Nucleus accumbens (tissue), 56 donors: ENCODE measurements around the gene AQP12A.
A peak's percentile ranks its signal among the peaks of the same experiment; 100 is the strongest.
"Not testable (repeated sequence)": the region's sequence is repeated elsewhere in the genome, so short reads cannot be mapped to it uniquely, and the experiment has no call there.

Experiments
- DNase-seq, 56 donors: peaks; one replicate each; lab custom pipeline; 2025; lab: John Stamatoyannopoulos, UW

The AQP12A gene

DNA sequence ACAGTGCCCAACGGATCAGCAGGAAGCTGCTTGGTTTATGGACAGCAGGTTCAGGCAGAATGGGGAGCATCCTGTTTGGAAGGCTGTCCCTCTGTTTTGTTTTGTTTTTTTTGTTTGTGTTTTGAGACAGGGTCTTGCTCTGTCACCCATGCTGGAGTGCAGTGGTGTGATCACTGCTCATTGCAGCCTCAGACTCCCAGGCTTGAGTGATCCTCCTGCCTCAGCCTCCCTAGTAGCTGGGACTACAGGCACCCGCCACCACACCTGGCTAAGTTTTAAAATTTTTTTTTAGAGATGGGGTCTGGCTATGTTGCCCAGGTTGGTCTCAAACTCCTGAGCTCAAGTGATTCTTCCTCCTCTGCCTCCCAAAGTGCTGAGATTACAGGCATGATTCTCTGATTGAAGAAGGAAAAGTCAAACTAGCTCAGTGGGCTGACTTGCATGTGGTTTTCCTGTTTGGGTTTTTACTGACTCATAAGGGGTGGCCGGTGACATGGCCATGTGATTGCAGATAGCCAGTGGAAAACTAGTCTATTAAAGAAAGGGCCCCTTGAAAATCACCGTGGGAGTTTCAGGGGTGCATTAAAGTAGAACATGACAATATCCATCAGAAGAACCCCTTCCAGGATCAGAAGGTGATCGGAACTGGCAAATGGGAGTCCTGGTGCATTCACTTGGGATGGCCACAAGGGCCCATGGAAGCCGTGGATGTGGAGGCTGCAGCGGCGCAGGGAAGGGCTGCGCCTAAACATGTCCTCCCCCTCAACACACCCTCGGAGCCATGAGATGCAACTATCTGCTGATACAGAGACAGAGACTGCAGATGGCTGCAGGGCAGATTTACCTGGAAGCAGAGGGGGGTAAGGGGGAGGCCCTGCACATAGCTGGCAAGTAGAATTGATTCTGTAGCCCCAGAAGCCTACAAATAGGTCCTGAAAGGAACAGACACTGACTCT lies 35.5 kb upstream of the AQP12A start:
- DNase-seq = no peak

DNA sequence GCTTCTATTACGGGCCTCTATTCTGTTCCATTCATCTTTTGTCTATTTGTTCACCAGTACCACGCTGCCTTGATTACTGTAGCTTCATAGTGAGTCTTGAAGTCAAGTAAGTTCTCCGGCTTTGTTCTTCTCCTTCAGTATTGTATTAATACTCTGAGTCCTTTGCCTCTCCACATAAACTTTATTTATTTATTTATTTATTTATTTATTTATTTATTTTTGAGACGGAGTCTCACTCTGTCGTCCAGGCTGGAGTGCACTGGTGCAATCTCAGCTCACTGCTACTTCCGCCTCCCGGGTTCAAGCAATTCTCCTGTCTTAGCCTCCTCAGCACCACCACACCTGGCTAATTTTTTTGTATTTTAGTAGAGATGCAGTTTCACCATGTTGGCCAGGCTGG lies 31.8 kb upstream of the AQP12A start:
- DNase-seq = not testable (repeated sequence)

DNA sequence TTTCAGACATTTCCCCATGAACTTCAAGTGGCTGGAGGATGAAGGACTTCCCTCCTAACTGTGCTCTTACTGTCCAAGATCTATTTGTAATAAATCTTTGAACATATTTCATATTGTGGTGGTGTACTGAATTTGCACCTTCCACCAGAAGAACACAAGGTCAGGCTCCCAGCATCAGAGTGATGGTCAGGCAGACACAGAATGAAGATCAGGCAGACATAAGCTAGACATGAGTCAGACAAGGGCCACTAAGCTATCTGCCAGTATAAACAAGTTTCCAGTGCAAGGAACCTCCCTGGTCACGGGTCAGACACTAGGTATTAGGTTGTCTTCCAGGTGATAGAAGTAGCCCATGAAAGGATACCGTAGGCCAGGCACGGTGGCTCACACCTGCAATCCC lies 29.0 kb upstream of the AQP12A start:
- DNase-seq = no peak

DNA sequence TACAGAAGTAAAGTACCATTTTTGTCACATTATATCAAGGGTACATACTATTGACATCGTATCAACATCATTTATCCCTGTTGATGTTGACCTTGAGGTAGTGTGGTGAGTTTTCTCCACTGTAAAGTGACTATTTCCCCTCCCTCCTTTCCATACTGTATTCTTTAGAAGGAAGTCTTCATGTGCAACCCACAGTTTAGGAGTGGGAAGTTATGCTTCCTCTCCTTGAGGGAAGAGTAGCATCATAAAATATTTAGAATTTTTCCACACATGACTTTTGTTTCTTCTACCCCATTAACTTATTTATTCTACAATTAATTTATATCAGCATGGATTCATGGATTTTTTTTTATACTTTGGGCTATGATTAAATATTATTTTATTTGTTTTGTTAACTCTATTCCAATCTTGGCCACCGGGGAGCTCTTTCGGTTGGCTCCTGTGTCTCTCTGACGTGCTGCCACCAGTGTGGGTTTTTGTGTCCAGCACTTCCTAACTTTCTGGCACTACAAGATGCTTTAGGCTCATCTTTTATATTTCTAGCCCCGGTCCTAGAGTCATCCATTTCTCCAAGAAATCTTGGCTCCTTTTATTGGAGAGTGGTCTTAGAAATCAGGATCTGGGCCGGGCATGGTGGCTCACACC lies 28.0 kb upstream of the AQP12A start:
- DNase-seq = no peak

- DNase-seq = no peak
These were observed 27.0 kb upstream of the AQP12A start for GRCh38 chr2:240664622-240665021.

DNA sequence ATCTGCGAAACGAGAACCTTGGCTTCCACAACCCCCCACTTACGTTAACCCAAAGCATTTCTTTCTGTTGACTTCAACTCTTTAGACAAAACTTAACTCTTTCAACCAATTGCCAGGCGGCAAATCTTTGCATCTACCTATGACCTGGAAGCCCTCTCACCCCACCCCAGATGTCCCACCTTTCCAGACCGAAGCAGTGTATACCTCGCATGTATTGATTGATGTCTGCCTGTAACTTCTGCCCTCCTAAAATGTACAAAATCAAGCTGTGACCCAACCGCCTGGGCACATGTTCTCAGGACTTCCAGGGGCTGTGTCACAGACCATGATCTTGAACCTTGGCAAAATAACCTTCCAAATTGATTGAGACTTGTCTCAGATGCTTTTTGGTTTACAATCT lies 21.3 kb upstream of the AQP12A start:
- no peak for DNase-seq

GRCh38 chr2:240670950-240671349 lies 20.7 kb upstream of the AQP12A start:
- DNase-seq = no peak

- DNase-seq = no peak
These were observed 19.5 kb upstream of the AQP12A start for GRCh38 chr2:240672076-240672700.

DNA sequence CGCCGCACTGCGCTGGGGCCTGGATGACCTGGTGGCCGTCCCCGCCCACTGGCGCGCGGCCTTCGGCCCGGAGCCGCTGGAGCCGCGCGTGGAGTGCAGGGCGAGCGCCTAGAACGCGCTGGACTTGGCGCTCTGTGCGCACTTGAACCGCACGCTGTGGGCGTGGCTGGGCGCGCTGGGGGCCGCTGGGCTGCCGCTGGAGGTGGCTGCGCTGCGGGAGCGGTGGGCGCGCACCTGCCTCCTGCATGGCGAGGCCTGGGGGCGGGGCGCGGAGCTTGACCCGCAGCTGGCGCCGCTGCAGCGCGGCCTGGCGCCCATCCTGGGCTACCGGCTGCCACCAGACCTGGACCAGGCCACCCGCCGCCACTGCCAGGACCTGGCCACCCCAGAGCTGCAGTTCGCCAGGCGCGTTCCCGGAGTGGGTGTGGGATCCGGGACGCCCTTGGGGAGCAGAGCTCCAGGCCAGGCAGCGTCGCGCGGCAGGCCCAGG lies 18.9 kb upstream of the AQP12A start:
- DNase-seq = peak in 1 of 56 donors; percentile 13

- not testable (repeated sequence) for DNase-seq
These were observed 17.0 kb upstream of the AQP12A start for GRCh38 chr2:240674461-240675184.

DNA sequence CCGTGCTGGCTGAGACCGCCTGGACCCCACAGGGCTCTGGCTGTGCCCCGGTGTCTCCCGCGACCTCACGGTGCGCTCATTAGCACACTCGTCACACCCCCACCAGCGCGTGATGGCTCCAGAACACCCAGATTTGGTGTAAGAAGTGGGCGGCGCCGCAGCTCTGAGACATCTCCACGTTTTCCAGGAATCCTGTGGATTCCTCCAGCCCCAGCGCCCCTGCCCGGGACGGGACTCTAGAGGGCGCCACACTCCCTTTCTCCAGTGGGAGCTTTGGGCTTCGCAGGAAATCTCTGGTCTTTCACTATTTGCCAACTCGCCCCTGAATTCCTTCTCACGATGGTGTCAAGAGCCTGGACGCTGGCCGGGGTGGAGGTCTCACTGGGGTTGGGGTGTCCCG lies 16.3 kb upstream of the AQP12A start:
- not testable (repeated sequence) for DNase-seq

- not testable (repeated sequence) for DNase-seq
These were observed 13.6 kb upstream of the AQP12A start for GRCh38 chr2:240678043-240678442.

GRCh38 chr2:240678909-240679308 lies 12.8 kb upstream of the AQP12A start:
- not testable (repeated sequence) for DNase-seq

DNA sequence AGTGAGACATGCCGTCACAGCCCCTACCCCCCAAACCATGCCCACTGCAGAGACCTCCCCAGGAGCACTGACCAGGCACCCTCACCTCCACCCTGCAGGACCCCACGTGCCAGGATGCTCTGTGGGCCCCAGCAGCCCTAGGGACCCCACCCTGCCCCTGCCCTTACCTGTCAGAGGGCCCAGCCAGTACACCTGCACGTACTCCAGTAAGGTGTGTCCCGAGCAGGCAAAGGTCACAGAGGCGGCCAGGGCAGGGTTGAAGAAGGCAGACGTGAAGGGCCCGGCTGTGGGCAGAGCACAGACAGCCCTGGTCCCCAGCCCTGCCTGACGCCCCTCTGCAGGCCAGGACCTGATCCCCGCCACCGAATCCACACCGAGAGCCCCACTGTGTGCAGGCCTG lies 11.5 kb upstream of the AQP12A start:
- DNase-seq = not testable (repeated sequence)

GRCh38 chr2:240682431-240683224 lies 9.0 kb upstream of the AQP12A start, which contains the start of gene AQP12B:
TSS of gene AQP12B (minus strand) at chr2:240682885. CDS start at chr2:240682837, 48 bp downstream.
- not testable (repeated sequence) for DNase-seq

- not testable (repeated sequence) for DNase-seq
These were observed 8.2 kb upstream of the AQP12A start for GRCh38 chr2:240683329-240683979.

DNA sequence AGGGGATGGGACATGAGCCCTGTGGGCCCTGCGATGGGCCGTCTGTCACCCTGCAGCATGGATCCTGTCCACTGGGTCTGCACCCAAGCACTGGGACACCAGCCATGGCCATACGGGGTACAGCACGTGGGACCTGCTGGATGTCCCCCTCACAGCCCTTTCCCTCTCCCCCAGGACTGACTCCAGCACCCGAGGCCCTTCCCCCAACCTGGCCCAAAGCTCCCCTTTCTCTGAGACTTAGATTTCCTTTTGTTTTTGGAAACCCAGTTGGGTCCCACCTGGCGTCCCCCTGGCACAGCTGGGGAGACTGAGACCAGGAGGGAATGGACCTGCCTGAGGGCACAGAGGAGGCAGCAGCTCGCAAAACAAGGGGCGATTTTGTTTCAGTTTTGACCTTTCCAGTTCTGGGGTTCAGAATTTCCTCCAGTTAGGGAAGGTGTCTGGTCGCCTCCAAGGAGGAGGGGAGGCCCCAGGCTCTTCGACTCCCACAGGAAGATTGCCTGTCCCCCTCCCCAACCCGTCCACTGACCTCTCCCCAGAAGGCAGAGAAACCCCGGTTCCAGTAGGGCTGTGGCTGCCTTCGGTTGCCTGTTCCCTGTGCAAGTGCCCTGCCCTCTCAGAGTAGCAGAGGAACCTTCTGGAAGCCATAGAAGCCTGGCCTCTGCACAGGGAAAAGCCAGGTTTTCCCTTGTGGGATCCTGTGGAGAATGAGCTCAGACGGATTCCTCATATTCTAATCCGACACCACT lies 7.5 kb upstream of the AQP12A start:
- DNase-seq = not testable (repeated sequence)

DNA sequence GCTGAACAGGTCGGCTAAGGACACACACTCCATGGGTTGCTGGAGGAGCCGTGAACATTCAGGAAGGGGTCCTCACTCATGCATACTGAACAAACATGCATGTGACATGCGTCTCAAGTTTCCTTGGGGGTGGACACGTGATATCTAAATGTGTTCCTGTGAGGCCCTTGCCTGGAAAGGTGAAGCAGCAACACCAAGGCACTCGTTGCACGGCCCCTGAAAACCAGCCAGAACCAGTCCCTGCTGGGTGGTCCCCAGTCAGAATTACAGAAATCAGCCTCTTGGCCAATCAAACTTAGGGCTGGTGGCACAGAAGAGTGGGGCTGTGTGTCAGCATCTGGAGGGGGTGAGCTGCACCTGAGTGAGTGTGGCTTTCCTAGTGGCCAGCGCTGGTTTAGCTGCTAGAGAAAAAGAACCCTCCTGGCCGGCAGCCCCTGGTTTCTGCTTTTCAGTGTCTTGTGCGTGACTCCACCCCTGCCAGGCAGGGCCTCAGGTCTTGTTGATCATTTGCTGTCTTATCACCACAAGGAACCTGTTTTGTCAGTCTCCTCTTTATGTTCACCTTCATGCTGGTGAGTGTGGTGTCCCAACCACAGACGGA lies 5.8 kb upstream of the AQP12A start:
- DNase-seq = no peak
